ENCODE results near the gene RCOR2.
"Not testable (repeated sequence)": the region's sequence is repeated elsewhere in the genome, so short reads cannot be mapped to it uniquely, and the experiment has no call there.

The RCOR2 gene

DNA sequence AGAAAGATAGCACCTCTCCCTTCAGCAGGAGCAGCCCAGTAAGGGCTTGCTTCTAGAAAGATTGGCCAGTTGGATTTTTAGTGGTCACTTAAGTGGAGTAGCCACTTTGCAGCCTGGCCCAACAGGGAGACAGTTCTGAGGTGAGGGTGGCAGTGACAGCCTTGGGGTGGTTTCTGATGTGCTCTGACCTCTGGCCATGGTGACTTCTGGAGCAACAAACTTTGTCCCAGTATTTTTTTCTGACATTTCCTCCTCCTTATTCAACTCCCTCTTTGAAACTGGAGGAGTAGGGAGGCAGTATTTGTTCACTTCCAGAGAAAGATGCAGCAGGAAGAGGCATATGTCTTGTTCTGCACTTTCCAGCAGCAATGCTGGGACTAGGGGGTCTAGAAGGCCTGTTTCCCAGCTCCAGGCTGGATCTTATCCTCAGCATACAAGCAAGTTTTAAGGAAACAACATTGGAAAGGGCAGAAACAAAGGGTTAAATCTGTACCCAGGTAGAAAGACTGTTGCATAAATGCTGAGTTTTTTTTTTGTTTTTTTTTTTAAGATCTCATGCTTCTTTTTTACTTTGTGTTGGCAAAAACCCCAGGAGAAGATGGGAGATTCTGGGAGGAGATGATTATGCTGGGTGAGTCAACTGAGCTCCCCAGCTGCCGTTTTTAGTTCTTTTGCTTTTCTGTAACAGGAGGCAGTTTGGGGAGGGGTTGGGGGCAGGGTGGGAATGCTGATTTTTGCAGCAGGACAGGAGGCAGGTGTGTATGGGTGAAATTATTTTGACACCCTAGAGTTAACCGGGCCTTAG, 37.2 kb downstream of the RCOR2 start:
- no peak for DNase-seq (ENCODE audit: low read depth in 2 of 2, low spot score in 1 of 2)

DNA sequence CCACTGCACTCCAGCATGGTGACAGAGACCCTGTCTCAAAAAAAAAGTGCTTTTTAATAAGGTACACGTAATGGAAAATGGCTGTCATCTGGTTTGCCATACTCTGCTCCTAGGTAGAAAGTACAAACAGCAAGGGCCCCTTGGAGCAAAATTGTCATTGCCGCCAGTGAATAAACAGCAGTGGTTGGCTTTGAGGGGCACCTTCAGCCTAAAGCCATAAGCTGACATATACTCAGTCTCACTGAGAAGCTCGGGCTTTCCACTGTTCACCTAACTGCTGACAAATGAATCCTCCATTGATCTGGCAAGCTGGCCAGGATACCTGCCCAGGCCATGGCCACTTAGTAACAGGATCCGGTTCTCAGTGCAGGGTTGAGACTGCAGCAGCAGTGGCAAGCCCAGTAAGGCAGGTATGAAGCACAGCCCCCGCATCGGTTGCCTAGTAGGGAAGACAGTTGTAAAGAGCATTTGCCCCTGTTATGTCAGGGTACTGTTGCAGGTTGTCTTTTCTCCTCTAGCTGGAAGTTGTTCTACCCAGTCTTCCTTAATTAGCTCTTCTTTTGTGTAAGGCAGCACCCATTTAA, 39.2 kb downstream of the RCOR2 start:
- DNase-seq (ENCODE audit: low read depth in 2 of 2, low spot score in 1 of 2) = no peak

DNA sequence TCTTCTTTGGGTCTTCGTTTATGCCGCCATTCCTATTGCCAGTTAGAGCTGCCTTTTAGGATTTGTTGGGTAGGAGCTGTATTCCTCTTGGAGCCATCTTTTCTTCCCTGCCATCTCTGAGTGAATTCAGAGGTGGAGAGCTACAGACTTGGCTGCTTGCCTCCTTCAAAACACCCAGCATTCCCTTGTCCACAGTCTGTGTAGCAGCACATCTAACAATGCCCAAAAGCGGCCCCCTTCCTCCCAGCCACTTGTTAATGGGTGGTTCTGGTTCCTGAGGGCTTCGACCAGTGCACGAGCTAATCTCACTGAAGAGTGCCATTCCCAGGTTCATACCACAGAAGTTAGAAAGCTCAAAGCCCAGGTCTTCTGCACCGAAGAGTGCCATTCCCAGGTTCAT, 40.3 kb downstream of the RCOR2 start:
- DNase-seq (ENCODE audit: low read depth in 2 of 2, low spot score in 1 of 2) = no peak

GRCh38 chr11:63875506-63876065, 41.4 kb downstream of the RCOR2 start:
- DNase-seq (ENCODE audit: low read depth in 2 of 2, low spot score in 1 of 2) = no peak

DNA sequence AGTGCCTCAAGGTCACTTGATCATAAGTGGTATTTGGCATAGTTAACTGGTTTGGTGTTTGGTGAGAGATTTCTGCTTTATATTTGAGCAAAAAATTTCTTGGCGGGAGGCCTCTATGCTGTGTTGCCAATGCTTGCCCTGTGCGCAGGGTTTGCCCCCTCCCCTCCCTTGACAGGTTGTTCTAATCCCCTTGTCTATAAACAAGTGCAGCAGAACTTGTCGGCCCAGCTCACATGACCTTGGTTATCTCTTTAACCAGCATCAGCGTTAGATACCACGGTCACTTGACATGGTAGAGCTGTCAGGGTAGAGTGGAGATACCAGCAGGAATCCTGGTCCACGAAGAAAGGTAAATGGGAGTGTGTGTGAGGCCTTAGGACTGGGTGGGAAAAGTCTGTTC, 42.5 kb downstream of the RCOR2 start:
- no peak for DNase-seq (ENCODE audit: low read depth in 2 of 2, low spot score in 1 of 2)

DNA sequence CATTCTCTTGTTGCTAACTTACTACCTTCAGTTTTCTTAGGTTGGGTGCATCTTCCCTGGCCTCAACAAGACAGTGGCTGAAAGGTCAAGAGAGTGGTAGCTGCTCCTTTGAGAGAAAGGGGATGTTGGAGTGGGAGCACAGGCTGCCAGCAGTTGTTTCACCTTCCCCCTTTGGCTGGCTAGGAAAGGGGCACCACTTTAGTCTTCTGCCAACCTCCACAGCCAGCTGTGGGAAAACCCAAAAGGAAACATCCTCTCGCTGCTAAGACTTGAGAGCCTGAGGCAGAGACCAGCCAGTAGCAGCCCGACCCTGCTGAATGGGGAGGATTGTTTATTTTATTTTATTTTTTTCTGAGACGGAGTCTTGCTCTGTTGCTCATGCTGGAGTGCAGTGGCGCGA, 43.7 kb downstream of the RCOR2 start:
- no peak for DNase-seq (ENCODE audit: low read depth in 2 of 2, low spot score in 1 of 2)

GRCh38 chr11:63872800-63873197, 44.2 kb downstream of the RCOR2 start:
- DNase-seq (ENCODE audit: low read depth in 2 of 2, low spot score in 1 of 2) = no peak

DNA sequence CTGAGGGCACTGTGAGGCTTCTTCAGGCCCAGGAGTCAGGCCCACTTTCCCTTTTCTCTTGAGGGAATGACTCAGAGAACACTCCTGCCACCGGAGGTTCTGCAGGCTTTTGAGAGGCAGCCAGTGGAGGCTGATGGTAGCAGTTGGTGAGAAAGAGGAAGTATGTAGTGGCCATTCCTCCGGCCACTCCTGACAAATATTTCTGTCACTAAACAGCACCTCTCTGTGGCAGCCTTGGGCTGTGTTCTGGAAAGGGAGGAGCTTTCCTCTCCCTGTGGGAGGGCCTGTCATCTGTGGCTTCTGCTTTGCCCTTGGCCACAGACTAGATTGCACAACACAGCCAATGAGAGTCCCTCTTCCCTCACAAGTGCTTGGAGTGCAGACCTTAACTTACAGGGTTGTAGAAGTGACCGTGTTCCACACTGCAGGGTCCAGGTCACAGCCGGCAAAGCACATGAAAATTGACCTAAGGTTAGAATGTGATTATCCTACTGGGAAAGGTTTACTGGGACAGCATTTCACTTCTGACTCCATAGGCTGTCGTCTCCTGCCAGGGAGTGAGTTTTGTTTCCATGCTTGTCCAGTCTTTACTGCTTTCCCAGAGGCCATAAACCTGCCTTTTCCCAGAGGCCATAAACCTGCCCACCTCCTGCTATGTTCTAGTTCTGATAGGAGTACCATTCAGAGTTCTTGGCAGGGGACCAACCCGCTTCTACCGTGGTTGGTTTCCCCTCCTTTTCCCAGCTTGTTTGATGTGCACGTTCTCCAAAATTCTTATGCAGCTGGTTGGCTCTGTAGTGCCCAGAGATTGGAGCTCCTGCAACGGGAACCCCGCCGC, 44.8 kb downstream of the RCOR2 start:
- DNase-seq (ENCODE audit: low read depth in 2 of 2, low spot score in 1 of 2) = peak in 1 of 2 donors; percentile 22

GRCh38 chr11:63870351-63871140, 46.4 kb downstream of the RCOR2 start:
- no peak for DNase-seq (ENCODE audit: low read depth in 2 of 2, low spot score in 1 of 2)

- no peak for DNase-seq (ENCODE audit: low read depth in 2 of 2, low spot score in 1 of 2)
Observed at GRCh38 chr11:63869683-63870082, 47.3 kb downstream of the RCOR2 start.

DNA sequence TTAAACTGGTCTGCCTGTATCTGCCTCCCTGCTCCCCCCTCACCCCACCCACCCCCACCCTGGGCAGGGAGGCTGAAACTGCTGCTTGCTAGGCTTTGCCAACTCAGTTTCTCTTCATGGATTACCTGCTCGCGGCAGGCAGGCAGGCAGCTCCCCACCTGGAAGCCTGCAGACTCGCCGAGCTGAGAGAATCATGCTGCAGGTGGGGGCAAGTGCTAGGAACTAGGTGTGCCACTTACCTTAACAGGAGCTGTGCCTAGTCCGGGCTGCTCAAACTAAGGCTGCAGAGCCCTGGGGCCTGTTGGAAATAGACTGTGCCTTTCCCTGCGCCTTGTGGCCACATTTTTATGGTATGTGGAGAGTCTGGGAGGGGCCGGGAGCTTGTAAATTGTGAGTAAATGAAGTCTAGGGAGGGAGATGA, 47.8 kb downstream of the RCOR2 start:
- DNase-seq (ENCODE audit: low read depth in 2 of 2, low spot score in 1 of 2) = no peak

DNA sequence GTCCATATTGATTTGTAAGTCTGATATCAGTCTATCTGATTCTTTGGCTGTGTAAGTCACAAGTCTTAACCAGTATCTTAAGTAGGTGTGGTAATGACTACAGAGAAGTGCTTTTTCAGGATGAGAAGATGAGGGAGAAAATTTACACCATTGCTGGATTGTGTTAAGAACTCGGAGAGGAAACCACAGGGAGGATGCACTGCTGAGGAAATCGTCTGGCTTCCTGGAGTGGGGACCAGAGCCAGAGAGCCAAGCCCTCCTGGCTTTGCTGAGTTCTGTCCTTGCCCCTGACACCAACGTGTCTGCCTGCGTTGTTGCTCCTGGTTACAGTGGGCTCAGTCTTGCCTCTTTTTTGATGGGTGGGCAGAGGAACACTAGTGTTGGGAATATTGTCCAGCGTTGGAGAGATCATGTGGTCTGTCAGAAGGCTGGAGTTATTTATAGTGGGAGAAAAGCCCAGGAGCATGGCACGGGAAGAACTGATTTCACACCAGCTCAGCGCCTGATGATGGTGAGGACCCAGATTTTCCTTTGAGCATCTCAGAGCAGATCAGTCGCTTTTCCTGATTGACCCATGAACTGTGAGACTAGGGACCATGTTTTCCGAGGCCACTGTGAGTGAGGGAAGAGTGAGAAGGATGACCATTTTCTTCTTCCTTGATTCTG, 48.4 kb downstream of the RCOR2 start:
- no peak for DNase-seq (ENCODE audit: low read depth in 2 of 2, low spot score in 1 of 2)

- DNase-seq (ENCODE audit: low read depth in 2 of 2, low spot score in 1 of 2) = no peak
Observed at GRCh38 chr11:63867511-63867910, 49.5 kb downstream of the RCOR2 start.

DNA sequence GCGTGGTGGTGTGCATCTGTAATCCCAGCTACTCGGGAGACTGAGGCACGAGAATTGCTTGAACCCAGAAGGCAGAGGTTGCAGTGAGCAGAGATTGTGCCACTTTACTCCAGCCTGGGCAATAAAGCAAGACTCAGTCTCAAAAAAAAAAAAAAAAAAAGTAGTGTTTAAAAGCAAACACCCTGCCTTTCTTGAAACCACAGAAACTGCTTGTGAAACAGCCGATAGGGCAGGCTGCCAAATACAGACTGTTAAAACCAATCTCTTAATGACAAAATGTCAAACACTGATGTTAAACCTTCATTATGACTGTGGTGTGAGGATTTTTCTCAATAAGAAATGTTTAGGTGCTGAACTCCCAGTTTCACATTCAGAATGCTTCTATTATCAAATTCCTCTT, 50.8 kb downstream of the RCOR2 start:
- peak; percentile 35 to 50 for DNase-seq (ENCODE audit: low read depth in 2 of 2, low spot score in 1 of 2)

- DNase-seq (ENCODE audit: low read depth in 2 of 2, low spot score in 1 of 2) = not testable (repeated sequence)
Observed at GRCh38 chr11:63863620-63864019, 53.3 kb downstream of the RCOR2 start.

DNA sequence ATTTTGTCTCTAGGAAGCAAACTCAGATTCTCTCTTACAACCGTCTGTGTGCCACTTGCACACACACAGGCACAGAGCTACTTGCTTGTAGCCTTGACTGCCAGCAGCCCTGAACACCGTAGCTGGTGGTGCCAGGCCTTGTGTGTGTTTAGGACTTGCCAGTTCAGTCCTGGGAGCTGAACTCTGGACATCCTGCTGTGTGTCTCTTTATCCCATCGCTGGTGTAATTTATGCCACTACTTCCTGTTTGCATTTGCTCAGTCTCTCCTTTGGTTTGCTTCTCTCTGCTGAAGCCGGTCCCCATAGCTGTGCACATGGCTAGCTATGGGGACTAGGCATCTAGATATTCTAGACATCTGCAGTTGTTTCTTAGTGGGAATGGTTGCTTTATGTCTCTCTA, 54.0 kb downstream of the RCOR2 start:
- DNase-seq (ENCODE audit: low read depth in 2 of 2, low spot score in 1 of 2) = no peak
